RKO (cell line): ENCODE data around the gene CDK3.
A peak's percentile ranks its signal among the peaks of the same experiment; 100 is the strongest.
"Not testable (repeated sequence)": the region's sequence is repeated elsewhere in the genome, so short reads cannot be mapped to it uniquely, and the experiment has no call there.

Experiments
- DNase-seq: peaks from one replicate; pipeline ENCODE4 v3.0.0-alpha.2; 2016; ENCODE audit warnings: low spot score

CDK3 gene

DNA sequence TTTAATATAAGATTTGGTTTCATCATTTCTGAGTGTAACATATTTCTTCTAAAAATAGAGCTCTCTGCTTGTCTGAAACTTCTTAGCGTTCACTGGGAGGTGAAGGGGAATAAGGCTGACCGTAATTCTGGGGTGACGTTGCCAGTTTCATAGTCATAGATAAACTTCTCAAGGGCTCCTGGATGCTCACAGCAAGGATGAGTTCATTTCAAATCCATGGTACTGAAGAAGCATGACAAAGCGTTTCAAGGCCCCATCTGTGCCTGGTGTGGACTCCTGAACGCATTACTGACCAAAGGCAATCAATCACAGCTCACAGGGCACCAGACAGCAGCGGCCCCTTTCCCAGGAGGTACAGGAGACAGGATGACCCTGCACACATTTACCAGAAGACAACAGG is 38.5 kb downstream of the CDK3 start:
- no peak for DNase-seq

DNA sequence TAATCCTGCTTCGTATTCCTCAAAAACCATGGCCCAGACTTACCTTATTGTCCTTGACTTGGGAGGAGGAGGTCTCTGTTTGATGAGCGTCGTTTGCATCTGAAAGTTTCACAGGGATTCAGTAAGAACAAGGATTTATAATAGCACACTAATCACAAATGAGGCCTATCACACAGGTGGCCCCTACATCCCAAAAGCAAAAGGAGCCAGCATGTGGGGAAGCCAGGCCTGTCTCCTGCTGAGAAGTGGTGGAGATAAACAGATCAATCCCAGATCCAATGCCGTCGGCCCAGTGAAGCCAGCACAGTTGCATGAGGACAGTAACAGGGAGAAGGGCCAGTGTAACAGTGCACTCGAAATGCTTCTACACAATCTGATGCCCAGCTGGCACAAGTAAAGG is 39.7 kb downstream of the CDK3 start:
- DNase-seq, result no peak

DNA sequence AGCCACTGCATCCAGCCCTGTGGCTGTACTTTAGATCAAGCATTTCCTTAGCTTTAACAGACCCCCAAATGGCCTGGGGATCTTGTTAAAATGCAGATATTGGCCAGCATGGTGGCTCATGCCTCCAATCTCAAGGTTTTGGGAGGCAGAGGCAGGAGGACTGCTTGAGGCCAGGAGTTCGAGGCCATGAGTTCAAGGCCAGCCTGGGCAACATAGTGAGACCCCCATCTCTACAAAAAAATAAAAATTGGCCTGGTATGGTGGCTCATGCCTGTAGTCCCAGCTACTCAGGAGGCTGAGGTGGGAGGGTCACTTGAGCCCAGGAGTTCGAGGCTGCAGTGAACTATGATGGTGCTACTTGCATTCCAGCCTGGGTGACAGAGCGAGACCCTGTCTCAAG is 42.2 kb downstream of the CDK3 start:
- not testable (repeated sequence) for DNase-seq

DNA sequence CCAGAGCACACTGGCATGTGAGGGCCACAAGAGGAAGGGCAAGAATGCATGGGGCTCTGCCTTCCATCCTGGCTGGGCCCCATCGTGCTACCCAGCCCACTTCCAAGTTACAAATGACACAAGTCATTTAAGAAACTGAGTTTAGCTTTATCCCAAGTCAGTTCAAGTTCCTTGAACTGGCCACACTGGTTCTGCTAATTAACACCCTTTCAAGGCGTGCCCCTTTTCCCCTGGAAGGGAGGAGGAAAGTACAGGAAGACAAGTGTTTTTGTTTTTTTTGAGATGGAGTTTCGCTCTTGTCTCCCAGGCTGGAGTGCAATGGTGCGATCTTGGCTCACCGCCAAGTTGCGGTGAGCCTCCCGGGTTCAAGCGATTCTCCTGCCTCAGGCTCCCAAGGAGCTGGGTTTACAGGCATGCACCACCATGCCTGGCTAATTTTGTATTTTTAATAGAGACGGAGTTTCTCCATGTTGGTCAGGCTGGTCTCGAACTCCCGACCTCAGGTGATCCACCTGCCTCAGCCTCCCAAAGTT is 43.9 kb downstream of the CDK3 start:
- DNase-seq, result not testable (repeated sequence)

DNA sequence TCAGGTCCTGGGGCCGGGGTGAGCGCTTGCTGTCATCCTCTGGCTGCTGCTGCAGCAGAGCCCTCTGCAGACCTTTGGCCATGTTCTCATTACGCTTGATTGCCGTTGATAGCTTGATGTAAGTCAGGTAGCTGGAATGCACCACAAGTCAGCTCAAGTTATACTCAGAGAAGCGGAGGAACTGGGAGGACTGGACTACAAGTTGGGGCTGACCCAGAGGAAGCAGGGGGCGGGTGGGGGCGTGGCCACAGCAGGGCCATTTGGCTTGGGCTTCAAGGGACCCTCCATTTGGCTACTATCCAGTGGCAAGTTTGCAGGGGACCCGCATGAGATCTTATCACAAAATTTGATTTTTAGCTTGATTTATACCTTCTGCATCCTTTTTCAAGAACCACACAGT is 45.4 kb downstream of the CDK3 start:
- DNase-seq, result no peak

DNA sequence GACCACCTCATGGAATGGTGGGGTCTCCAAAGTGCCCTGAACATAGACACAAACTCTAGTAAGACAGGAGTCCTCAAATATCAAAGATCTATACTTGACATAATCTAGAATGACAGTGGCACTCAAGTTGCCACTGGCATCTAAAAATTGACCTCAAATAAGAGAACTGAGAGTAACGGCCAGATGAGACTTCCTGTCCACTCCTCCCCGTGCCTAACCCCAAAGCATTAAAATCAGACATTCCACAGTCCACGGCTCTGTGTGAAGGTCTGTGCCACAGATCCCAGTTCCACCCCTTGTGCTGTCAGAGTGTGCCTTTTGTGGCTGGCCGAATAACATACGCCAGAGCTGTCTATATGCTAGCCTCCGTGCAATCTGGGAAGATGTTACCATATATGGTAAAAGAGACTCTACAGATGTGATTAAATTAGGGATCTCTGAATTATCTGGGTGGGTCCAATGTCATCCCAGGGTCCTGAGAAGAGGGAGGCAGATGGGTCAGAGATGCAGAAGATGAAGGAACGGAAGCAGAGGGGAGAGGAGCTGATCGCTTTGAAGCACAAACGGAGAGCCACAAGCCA is 47.5 kb downstream of the CDK3 start:
- DNase-seq, result no peak

DNA sequence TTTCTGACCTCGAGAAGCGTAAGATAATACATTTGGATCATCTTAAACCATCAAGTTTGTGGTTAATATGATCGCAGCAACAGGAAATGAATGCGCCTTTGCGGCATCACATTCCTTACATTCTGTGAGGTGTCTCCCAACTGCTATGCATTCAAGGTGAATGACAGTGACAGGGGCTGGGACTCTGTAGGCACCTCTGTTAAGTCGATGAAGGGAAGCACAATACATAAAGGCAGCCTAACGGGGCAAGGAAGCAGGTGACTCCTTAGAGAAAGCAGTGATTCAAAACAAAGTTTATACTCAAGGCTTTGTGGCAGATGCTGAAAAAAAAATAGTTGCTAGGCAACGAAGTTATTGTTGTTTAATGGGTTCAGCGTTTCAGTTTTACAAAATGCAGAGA is 48.1 kb downstream of the CDK3 start:
- DNase-seq, result no peak

DNA sequence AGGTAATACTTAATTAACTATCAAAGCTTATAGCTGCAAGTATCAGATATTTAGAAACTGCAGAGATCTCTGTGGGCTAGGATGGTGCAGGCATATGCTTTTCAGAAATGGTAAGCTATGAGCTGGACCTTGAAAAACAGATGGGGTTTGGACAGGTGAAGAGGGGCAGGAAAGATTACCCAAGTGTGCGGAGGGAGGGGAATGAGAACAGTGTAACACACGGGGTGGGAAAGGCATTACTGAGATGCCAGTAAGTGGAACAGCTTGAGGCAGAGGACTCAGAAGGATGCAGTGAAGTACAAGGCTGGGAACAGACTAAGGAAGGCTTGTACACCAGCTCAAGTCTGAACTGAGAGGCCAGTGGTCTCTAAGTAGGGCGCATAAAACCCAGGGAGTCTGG is 48.6 kb downstream of the CDK3 start:
- DNase-seq, result no peak

DNA sequence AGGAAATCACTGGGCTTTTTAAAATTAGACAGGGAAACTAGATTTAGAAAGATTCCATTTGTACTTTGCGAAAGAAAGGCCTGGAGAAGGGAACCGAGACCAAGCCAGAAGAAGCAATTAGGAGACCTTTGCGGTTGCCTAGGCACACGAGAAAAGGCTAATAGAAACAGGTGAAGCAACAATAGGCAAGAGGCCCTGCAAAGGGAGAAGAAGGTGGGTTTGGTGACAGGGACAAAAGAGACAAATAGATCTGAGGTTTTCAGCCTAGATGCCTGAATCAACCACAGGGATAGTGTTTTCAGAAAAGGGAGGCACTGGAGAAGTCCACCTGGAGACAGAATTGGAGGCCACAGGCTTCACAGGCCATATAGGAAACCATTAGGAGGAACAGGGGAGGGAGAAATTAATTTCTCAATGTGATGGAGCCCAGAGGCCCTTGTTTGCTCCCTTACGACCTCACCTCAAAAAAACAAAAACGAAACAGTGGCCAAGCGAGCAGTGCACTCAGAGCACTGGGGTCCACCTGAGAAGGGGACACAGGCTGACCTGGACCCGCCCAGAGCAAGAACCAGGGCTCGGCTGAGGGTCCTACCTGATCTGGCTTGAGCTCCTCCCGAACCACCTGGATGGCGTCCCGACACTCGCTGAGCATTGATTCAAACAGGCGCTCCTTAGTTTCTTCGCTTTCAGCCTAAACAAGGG is 49.3 kb downstream of the CDK3 start:
- DNase-seq, result no peak

DNA sequence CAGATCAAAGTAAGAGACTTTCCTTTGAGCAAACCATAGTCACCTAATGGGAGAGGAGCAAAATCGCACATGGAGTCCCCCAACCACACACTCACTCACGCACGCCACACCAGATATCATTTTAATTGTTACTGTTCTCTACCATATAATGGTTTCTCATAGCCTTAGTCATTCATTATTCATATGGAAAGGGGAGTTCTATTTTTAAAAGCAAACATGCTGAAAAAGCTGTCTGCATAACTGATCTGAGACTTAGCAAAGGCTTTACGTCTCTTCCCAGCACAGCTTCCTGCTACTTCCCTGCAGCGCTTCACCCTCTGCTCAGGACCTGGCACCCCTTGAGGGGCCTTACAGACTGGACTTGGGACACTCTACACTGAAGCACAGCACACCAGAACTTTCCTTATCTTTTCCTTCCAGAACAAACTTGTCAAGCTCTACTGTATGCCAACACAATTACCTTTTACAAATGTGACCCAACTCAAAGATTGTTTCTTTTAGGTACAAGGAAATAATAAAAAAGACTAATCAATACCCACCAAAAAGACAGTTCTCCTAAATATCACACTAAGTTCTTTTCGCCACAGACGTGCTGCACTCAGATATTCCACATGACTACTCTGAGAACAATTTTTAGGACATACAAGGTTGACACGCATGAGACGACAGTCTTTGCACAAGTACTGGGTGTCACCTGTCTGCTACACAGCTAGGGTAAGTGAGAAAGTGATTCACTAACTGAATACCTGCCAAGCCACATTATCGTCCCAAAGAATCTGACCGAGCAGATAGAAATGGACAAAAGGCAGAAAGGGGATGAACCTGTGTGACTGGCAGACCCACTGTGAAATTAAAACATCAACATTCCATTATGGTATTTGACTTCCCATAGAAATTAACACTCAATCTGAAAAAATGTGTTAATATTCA is 50.1 kb downstream of the CDK3 start:
- no peak for DNase-seq

DNA sequence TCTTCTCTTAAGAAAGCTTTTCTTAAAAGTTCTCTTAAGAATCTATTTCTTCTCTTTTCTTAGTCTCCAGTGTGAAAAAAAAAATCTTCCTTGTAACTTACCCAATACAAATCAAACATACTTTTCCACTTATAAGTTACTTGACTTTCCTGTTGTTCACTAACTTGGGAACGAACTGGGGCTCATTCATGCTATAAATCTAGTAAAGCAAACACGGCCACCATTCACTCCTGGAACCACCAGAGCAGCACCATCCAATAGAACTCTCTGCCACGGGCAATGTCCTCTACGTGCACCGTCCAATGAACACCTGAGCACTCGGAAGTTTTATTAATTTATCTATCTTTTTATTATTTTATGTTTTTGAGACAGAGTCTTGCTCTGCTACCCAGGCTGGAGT is 50.9 kb downstream of the CDK3 start:
- DNase-seq, result no peak

DNA sequence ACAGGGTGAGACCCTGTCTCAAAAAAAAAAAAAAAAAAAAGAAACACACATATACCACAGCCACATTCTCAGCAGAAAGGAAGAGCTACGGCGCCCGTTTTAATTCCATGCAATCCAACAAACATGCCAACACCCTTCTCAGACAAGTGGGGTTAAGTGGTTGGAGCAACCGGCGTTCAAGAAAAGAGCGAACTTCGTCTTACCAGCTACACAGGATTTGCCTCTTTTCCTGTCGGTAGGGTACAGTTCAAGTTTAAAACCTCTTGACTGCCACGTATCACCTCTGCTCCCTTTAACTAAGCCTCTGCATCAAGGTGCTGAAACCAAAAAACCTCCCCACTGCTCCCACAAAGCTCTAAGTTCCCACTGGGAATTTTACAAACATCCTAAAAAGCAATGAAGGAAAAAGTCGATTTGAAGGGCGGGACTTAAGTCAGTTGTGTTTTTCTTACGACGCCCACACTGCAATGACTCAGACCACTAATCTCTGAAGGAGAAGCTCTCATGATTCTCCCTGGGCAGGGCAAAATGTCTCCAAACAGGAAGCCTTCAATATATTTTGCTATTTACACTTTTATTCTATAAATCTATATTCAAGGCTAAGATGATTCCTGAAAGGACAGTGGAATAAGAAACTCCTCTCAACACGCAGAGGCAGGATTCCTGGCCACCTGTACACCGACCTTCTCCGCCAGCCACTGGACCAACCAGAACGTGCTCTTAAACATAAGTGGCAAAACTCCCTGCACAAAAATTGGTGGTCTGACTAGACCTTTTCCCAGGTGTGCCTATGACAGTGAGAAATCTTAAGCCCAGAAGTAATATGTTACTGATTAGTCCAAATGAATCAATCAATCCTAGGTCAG is 52.8 kb downstream of the CDK3 start:
- DNase-seq, result peak; percentile 63

DNA sequence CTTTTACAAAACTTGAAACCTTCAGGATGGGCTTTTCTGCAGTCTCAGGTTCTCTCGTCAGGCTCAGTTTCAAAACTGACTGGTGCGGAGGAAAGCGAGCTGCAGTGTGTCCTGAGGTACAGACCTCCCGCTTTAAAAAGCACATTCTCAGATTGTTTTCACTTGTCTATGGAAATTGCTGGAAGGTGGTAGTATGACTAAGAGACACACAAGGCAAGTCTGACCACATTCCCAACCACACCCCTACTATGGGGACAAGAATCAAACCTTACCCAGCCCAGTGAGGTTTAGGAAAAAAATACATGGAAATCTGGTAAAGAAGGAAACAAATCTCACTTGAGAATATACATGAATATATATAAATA is 53.4 kb downstream of the CDK3 start:
- DNase-seq, result no peak
